Kidney epithelial cell (primary cell): ENCODE results near the gene SFXN1. TPM values are rescaled to one million over a fixed set of nuclear protein-coding genes. Genes with fewer than 3 reads are reported as not detected.

Experiments
- DNase-seq: peaks from one replicate; pipeline ENCODE4 v3.0.0-alpha.2; 2010; ENCODE audit warnings: low read depth
- H3K27me3 ChIP-seq: 2 replicates; pipeline ENCODE4 v1.6.0; 2011; ENCODE audit warnings: low read length; ENCODE audit not compliant: control insufficient read depth, insufficient read depth
- H3K36me3 ChIP-seq: 2 replicates; pipeline ENCODE4 v1.5.1; 2011; ENCODE audit warnings: low read length; ENCODE audit not compliant: control insufficient read depth, insufficient read depth
- H3K4me3 ChIP-seq: 2 replicates; pipeline ENCODE4 v1.5.1; 2011; ENCODE audit warnings: low read depth, mild to moderate bottlenecking, control low read depth, low read length
- CTCF ChIP-seq: IDR thresholded peaks from 2 replicates; pipeline ENCODE4 v1.5.1; 2011; ENCODE audit warnings: mild to moderate bottlenecking, moderate library complexity, low read length, control low read depth, inconsistent platforms; ENCODE audit not compliant: insufficient read depth, poor library complexity, severe bottlenecking
- total RNA-seq: library from RNA; depleted of rRNA; stranded (reverse); fragments of >200 nt; gene quantifications from 2 replicates; pipeline ENCODE4 v1.2.3, GENCODE V29; 2015

SFXN1 gene
- total RNA-seq, 1 donor from 2014 or later = 55.4 TPM

DNA sequence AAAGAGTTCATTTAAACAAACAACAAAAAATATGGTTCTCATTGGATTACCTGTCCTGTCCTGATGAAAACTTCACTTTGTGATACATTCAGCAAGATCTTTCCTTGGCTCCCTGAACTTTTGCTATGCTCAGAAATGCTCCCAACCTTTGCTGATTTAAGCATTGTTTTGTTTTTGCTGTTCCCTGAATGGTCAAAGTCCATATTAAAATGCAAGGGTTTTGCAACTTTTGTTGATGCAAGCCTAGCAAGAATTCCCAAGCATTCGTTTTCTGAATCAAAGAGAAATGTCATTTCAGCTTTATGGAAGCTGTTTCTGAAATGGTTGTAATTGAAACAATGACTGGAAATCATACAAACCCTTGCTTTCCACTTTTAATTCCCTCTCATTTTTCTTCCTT is 3.1 kb upstream of the SFXN1 start:
- Histone ChIP-seq H3K27me3 (no peaks in the 10 kb centered on the region), H3K4me3 (no peak overlapping the region), H3K36me3 (no peaks in the 10 kb centered on the region)
- TF ChIP-seq CTCF = no peak
- no peak for DNase-seq

GRCh38 chr5:175477440-175477839 is 920 bp upstream of the SFXN1 start:
- H3K4me3 ChIP-seq = no peak overlapping the region
- DNase-seq = no peak
- H3K36me3 ChIP-seq = no peaks in the 10 kb centered on the region
- TF ChIP-seq CTCF = no peak
- H3K27me3 ChIP-seq = no peaks in the 10 kb centered on the region

DNA sequence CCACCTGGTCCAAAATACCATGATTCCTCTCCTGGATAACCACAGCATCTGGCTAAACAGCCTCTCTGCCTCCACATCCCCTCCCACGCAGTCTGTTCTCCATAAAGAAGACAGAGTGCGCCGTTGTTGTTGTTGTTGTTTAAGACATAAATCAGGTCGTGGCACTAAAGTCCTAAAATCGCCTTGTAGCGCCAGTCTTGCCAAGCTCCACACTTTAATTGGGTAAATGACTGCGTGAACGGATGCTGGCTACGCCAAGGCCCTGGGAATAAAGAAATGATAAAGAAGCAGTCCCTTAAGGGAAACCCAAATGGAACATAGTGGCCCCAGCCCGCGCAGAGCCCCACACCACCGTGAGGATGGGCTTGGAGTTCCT is 364 bp upstream of the SFXN1 start:
- TF ChIP-seq CTCF = no peak
- H3K27me3 ChIP-seq = no peaks in the 10 kb centered on the region
- no peaks in the 10 kb centered on the region for H3K36me3 ChIP-seq
- no peak for DNase-seq
- H3K4me3 ChIP-seq = peak overlapping the region; percentile 59

- Histone ChIP-seq H3K4me3 (peak overlapping the region; percentile 59), H3K36me3 (no peaks in the 10 kb centered on the region), H3K27me3 (no peaks in the 10 kb centered on the region)
- no peak for DNase-seq
- TF ChIP-seq CTCF = no peak
Measured at GRCh38 chr5:175479125-175479881, 943 bp downstream of the SFXN1 start.

- Histone ChIP-seq H3K4me3 (no peak overlapping the region), H3K27me3 (no peaks in the 10 kb centered on the region), H3K36me3 (peaks cover 1% of the 10 kb centered on the region)
- DNase-seq = no peak
- TF ChIP-seq CTCF = no peak
Measured at GRCh38 chr5:175483337-175483736, 5.0 kb downstream of the SFXN1 start.

DNA sequence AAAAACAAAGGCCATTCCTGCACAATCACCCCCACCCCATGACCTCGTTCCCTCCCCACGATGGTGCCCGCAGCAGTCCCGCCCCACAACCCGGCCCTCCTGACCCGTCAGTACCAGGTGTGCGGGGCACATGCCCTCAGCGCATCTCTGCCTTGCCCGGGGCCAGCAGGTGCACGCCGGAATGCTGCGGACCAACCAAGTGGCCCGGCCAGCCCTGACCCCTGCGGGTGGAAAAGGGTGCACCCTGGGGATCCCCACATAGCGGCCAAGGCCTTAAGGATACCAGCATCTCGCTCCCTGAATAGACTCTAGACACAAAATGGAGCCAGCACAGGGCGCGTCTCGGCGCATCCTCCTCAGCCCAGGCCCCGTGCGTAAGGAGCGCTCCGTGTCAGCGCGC is 6.0 kb downstream of the SFXN1 start:
- H3K4me3 ChIP-seq = no peak overlapping the region
- peaks cover 1% of the 10 kb centered on the region for H3K36me3 ChIP-seq

More for the DNA sequence above, 6.0 kb downstream of the SFXN1 start:
- DNase-seq = no peak
- TF ChIP-seq CTCF = no peak
- no peaks in the 10 kb centered on the region for H3K27me3 ChIP-seq
